ENCODE data around the gene CGGBP1.

DNA sequence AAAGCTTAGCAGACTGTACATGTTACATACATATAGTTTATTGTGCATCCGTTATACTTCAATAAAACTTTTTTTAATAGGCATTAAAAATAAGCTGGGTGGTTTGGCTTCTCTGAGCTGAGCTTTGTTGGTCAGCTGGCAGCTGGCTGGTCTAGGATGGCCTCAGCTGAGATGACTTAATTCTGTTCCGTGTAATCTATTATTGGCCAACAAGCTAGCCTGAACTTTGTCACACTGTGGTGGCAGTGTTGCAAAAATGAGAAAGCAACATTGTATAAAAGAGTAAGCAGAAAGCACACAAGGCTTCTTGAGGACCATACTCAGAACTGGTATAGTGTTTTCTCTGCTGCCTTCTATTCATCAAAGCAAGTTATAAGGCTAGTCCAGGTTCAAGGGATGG is 45.2 kb downstream of the CGGBP1 start:
- TF ChIP-seq RAD21 (conservative IDR thresholded peaks at IDR 0.05 in 1 of 2, IDR thresholded peaks at IDR 0.05 in 1 of 2): no peak
- TF ChIP-seq, protein P1, sequence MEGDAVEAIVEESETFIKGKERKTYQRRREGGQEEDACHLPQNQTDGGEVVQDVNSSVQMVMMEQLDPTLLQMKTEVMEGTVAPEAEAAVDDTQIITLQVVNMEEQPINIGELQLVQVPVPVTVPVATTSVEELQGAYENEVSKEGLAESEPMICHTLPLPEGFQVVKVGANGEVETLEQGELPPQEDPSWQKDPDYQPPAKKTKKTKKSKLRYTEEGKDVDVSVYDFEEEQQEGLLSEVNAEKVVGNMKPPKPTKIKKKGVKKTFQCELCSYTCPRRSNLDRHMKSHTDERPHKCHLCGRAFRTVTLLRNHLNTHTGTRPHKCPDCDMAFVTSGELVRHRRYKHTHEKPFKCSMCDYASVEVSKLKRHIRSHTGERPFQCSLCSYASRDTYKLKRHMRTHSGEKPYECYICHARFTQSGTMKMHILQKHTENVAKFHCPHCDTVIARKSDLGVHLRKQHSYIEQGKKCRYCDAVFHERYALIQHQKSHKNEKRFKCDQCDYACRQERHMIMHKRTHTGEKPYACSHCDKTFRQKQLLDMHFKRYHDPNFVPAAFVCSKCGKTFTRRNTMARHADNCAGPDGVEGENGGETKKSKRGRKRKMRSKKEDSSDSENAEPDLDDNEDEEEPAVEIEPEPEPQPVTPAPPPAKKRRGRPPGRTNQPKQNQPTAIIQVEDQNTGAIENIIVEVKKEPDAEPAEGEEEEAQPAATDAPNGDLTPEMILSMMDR (IDR thresholded peaks at IDR 0.05): no peak
- no peak for TF ChIP-seq POLR2A (IDR thresholded peaks at IDR 0.05; ENCODE audit: low read length)
- TF ChIP-seq, protein P2, sequence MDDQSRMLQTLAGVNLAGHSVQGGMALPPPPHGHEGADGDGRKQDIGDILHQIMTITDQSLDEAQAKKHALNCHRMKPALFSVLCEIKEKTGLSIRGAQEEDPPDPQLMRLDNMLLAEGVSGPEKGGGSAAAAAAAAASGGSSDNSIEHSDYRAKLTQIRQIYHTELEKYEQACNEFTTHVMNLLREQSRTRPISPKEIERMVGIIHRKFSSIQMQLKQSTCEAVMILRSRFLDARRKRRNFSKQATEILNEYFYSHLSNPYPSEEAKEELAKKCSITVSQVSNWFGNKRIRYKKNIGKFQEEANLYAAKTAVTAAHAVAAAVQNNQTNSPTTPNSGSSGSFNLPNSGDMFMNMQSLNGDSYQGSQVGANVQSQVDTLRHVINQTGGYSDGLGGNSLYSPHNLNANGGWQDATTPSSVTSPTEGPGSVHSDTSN (IDR thresholded peaks at IDR 0.05): no peak
- no peak for TF ChIP-seq ESRRA (IDR thresholded peaks at IDR 0.05; ENCODE audit: borderline replicate concordance, low read length)
- no peak for TF ChIP-seq JUNB (IDR thresholded peaks at IDR 0.05)
- no peak for TF ChIP-seq HEYL (CRISPR knock-in tag; IDR thresholded peaks at IDR 0.05)

Data from A549 (cell line).